ENCODE data around the gene MAMLD1.

The MAMLD1 gene

DNA sequence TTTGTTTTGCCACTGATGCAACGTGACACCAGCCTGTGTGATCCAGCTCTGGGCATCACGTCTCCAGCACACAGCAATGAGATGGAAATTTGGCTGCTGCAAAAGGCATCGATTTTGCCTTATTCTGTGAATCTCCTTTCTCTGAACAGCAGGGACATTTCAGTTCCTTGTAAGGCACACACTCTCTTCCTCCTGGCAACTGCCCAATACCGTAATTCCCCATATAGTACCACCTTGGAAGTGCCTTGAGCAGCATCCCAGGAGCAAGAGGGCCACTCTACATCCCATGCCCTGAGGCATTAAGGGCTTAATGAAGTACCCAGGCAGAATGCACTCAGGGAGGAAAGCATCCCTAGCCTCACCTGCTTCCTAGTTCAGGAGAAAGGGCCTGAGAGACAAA is 10.5 kb upstream of the MAMLD1 start:
- no peak for DNase-seq (ENCODE audit: low spot score)

DNA sequence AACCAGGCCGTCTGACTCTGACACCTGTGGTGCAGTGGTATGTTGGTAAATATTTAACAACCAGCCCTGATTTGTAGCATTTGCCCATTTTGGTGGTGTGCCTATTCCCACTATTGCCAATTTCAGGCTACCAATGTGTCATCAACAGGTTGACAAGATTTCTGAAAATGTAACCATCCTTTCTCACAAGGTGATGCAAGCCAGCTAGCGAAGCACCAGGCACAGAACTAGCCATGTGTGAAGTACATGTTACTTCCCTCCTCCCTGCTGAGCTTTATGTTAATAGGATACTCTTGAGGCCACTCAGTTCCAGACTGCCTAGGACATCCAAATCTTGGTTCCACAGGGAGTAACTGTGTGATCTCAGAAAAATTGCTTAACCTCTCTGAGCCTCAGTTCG is 7.2 kb upstream of the MAMLD1 start:
- DNase-seq (ENCODE audit: low spot score): no peak

DNA sequence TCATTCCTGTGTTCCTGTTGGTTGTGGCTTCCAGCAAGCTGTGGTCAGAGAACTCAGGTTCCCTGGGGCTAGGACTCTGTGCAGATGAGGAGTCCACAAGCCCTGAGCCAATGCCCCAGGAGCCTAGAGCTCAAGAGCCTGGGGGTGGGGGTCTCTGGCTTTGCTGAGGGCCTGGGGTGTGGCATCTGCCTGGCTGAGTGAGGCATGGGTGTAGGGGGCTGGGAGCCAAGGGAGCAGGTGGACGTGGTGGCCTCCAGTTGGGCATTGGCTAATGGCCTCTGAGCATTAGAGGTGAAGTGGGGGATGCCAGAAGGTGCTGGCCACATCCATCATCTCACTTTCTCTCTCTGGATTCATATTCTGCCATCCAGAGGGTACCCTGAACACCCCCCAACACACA is 5.3 kb upstream of the MAMLD1 start:
- no peak for DNase-seq (ENCODE audit: low spot score)

DNA sequence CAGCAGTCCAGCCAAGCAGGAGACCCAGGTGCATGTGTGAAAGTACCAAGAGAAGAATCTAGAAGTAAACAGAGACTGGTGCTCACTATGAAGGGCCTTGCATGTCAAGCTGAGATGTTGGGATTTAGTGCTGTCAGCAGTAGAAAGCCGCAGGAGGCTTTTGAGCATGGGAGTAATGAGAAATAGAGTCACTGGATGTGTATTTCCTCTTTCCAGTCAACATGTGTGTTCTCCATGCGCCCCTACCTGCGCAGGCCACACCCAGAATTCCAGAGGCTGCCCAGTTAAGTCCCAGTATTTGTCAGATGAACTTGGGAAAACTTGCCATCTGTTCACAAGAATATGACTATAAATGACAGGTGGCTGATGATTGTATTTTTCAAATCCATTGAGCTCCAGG is 4.5 kb upstream of the MAMLD1 start:
- no peak for DNase-seq (ENCODE audit: low spot score)

DNA sequence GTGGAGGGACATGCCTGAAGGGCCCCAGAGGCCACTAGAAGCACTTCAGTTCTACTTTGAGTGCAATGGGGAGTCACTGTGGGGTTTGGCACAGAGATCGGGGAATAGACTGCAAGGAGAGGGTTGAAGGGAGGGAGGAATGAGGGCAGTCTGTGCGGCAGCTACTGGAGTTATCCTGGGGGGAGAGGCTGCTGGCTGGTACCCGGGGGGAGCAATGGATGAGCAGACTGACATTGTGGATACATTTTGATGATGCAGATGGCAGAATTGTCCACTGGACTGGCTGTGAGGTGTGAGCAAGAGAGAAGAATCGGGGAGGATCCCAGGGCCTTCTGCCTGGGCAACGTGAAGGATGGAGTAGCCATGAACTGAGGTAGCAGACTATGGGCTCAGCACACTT is 2.8 kb upstream of the MAMLD1 start:
- no peak for DNase-seq (ENCODE audit: low spot score)

DNA sequence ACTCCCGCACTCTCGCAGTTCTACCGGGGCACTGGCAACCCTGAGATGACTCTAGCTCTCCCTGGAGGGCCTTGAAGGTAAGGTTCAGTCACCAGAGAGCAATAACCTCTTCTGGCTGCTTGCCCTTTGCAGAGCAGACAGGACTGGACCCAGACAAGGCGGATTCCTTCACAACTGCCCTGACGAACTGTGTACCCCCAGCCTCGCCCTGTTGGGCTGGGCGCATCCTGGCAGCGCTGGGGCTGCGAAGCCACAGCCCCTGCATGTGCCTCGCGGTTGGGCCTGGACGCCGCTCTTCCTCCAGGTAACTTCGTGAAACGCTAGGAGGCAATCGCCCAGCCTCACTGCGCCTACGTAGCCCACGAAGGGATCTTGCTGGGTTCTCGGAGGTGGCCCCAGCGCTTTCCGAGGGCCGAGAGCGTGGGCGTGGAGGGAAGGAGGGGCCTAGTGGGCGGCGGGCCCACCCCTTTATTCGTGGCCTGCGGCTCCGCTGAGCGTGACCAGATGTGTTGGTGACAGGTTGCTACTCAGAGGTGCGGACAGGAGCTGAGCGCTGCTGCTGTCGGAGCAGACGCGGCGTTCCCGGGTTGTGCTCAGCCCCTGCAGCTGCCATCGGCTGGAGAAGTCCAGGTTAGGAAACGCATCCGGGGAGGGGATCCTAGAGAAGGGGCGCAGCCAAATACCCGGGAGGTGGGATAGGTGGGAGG is 1.9 kb upstream of the MAMLD1 start:
- DNase-seq (ENCODE audit: low spot score): no peak

DNA sequence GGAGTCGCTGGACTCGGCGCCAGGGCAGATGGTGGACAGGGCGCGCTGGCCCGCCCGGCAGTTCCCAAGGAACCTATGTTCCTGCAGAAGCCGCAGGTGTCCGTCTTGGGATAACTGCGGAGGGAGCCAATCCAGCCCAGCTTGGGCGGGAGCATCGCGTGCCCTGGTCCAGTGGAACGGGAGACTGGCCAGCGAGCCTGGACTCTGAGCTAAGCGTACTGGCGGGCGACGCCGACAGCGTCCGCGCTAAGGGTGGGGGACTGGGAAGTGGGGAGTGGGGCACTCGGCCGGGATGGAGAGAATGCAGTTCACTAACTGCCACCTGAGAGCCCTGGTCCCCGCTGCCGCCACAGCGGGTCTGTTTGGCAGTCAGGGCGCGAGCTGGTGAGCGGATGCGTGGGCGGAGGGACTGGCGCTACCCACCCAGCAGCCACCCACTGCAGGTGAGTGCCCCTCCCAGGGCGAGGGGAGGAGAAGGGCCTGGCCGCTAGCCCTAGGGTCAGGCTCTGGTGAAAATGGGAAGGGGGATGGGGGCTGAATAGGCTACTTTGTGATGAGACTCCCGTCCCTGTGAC is 1.3 kb upstream of the MAMLD1 start:
- DNase-seq (ENCODE audit: low spot score): no peak

DNA sequence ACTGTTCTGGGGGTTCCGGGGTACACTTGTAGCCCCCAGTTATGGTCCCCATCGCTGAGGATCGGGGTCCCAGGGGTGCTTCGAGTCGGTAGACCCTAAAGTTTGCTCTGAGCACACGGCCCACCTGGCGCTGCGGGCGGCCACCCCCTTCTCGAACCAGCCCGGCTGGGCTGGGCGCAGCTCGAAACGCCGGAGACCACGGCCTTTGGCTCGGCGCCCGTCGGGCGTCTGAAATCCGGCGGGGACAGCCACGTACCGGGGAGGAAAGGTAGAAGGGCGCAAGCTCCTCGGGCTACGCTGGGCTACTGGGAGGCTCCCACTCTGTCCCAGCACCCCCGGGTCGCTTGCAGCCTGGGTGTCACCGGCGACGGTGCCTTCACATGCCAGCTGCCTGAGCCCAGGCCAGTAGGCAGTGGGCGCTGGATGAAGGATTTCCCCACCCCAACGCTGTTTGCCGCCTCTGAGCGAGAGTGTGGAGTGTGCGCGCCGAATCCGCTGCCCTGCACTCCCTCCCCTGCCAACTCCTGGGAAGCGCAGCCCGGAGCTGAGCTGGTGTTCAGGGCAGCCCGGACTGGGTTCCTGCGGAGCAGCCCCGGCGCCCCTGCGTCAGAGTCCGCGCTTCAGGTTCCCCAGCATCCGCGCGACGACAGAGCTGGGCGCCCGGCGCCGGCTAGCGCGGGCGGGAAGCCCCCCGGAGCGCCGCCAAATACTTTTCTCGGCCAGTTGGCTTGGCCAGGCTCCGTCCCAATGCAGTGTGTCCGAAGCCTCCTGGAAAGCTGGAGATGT is 637 bp downstream of the MAMLD1 start:
- no peak for DNase-seq (ENCODE audit: low spot score)

DNA sequence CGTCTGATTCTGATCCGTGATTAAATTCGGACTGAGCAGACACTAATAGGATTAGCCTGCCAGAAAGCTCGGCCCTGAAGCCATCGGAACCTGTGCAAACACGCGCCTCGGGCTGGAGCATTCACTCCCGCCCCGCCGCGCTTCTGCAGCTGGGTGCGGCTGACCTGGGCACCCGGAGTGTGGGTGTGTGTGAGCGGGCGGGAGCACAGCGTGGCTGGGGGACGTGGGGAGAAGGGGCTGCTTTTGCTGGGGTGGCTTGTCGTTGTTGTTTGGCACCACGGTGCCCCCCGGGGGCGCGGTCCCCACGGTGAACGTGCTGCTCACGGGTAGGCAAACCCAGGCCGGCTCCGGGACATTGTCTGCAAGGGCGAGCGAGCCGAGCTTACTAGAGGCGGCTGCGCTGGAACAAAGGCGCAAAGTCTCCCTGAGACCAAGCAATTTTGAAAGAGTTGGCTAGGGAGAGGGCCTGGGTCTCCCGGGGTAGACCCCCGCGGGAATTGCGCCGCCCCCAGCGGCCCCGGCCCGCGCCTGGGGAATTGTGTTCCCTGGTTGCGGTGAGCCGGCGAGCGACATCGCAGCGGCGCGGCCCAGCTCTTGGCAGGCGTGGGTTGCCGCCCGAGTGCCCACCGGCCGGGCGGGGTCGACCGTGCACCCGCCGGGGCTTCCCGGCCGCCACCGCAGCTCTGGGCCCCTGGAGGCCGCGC is 1.4 kb downstream of the MAMLD1 start:
- DNase-seq (ENCODE audit: low spot score): peak; percentile 8

DNA sequence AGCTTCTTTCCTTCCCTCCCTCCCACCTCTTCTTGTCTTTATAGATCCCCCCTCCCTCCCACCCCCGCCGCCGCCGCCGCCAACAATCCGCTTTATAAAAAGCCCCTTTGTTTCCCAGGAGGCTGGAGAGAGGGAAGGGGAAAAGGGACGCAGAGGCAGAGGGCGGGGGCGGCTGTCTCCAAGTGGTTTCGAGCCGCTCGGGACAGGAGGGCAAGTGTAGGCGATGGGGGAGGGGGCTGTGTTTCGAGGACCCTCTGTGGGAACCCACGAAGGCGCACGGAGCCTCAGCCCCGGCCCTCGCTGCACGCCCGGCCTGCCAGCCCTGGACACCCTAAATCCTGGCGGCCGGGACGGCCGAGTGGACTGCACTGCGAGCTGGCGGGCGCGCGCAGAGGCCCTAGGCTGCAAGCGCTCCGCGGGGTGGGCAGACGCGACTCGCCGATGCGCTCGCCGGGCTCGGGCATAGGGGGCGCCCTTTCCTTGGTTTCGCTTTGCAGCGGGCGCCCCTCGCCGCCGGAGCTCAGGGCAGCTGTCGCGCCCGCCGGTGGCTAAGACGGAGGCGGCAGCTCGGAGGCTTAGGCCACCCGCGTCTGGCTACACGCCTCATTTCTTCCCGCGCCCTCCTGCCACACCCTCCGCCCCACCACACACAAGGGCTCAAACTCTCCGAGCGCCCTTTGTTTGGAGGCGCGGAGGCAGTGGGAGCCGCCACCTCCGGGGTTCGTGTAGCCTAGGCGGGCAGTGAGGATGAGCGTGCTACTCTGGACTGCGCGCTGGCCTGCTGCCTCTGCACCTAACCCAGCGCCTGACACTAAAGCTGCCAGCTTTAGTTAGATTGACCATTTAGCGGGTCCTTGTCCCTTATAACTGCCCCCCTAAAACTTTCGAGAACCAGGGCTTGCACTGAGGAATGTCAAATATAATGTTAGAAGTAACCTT is 2.2 kb downstream of the MAMLD1 start:
- DNase-seq (ENCODE audit: low spot score): peak; percentile 59

DNA sequence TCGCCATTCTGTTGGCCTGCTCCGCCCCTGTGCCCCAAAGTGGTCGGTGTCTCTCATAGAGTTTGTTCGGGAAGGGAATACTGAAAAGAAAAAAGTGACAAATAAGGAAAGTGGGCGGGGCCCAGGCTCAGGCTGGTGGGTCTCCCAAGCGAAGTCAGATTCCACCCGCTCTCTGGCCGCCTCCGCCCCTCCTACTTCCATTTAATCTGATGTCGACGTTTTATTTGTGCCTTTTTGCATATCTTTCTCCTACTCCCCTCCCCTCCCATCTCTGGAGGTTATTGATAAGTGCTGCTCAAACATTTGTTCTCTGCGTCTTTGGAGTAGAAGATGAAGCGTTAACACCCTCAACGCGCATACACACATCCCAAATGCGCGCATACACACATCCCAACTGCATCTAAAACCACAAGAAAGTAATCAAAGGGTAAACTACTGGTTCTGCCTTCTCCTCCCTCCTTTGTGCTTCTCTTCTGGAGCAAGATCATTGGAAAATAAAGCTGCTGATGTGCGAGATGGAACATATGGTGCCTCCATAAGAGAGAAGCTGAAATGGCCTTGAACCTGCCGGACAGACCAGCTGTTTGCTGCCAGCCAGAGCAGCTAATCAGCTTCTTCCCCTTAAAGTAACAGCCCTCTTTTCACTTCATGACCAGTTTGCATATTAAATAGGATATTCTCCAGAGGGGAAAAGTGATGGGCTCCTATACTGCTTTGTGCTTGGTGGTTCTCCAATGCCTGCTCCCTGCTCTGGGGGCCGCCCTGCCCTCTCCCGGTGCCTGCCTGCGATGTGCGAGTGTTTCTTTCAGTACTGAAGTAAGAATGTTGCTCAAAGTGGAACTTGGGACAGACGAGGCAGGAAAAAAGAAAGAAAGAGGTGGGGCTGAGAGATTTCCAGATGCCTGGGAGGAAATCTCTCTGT is 3.1 kb downstream of the MAMLD1 start:
- DNase-seq (ENCODE audit: low spot score): peak; percentile 70

DNA sequence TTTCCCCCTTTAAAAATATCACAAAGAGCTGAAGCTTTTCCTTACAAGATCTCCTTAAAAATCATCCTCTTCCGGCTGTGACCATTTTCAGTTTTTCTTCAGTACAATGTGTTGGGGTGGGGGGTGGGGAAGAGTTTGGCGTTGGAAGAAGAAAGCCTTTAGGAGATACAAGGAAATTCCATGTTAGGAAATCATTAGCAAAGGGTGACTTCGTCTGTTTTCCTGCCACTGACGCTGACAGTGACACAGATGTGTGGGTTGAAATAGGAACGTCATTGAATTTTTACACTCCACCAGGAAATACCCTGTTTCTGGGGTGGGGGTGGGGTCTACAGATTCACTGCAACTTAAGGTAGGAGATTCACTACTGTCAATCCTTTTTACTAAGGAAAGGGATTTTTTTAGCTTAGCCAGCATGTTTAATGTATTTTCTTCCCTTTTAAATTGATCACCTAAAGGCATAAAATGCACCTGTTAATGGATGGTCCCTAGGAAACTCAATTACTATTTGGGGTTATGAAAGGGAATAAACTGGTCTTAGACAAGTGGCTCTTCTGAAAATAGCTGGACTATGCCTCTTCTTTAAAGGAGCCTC is 3.9 kb downstream of the MAMLD1 start:
- no peak for DNase-seq (ENCODE audit: low spot score)

DNA sequence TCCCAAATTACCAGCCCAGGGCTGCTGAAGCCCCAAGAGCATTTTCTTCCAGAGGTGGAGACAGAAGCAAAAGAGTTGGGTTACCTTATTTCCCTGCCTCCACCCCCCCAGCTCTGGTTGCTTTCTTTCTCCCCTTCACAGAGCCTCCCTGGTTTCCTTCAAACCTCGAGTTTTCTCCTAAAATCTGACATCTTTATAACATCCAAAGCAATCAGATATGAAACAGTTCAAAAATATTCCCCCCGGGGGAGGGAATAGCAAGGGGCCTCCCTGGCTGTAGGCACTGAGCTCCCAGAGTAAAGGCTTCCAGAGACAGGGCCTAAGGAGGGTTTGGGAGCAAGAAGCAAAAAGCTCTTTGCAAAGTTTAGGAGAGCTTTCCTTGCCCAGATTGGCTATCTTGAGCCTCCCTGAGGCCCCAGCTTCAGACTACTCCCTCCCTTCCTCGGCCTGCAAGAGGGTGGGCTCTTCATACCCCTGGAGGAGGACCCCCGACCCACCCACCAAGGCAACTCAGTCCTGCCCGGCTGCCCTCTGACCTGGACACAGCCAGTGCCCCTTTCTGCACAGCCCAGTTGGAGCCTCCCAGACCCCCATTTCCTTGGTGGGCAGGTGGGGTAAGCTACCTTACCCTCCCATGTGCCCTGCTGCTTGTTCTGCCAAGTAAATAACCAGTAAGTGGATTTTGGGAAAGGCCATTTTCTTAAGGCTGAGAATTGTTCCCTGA is 7.6 kb downstream of the MAMLD1 start:
- DNase-seq (ENCODE audit: low spot score): no peak

DNA sequence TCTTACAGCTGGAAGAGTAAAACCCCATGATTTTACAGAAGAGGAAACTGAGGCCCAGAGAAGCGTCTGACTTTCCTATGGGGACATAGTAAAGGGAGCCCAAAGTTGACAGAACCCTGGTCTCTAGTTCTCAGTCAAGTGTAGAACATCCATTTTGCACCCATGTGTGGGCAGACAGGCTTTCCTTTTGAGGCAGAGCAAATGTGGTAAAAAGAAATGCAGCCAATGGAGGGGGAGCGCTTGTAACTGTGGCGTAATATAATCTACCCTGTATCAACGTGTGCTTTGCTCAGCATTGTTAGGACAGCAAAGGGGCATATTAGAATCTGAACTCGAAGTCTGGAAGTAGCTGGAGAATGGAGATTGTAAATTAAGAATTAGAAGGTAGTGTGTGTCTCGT is 8.8 kb downstream of the MAMLD1 start:
- DNase-seq (ENCODE audit: low spot score): no peak

DNA sequence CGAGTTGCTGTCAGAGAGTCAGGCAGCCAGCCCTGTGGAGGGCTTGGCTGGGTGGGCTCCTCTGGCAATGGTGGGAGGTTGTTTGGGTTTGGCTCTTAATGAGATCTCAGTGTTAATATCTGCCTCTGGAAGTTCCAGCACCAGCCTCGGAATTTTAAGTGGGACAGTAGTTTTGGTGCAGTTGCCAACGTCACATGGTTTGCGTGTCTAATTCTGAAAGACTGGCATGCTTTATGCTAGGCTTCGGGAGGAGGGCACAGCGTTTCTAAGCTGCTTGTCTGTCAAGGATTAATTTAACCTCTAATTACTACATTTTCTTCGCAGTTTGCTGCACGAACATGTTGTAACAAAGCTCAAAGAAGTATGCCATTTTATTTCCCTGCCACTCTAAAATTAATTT is 9.2 kb downstream of the MAMLD1 start:
- DNase-seq (ENCODE audit: low spot score): no peak

DNA sequence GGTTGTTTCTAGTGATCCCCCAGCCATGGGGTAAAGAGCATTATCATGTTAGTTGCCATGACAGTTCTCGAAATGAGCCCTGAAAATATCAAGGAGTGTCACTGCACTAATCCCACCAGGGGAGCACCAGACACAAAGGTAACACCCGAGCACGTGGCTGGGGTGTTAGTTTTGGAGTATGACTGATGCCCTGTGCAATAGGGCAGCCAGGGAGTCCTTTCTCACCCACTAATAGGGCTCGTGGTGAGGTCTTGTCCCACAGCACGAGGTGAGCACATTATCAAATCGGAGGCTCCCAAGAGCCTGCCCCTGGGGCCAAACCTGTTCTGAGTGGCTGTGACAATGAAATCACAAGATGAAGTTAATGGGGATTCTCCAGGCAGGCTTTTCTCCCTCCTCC is 9.6 kb downstream of the MAMLD1 start:
- DNase-seq (ENCODE audit: low spot score): no peak

DNA sequence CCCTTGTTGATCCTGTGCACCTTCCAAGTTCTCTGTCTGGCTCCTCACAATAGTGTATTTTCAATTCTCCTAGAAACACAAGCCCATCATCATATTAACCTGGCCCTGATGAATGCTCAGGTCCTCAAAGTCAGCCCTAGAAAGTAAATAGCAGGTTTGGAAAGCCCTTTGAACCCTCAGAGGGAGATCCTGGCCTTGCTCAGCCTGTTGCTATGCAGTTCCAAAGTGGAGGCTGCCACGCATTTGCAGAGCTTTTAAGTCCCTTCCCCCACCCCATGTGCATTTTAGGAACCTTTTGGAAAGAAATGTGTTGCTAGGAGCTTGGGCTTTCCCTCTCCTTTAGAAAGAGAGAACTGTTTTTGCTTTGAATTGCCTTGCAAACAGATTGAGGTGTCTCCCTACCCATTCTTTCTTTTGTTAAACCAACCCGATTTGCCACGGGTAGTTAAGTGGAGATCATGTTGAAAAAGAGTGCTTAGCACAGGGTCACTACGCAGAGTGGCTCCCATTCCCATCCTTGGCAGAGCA is 12.2 kb downstream of the MAMLD1 start:
- no peak for DNase-seq (ENCODE audit: low spot score)

DNA sequence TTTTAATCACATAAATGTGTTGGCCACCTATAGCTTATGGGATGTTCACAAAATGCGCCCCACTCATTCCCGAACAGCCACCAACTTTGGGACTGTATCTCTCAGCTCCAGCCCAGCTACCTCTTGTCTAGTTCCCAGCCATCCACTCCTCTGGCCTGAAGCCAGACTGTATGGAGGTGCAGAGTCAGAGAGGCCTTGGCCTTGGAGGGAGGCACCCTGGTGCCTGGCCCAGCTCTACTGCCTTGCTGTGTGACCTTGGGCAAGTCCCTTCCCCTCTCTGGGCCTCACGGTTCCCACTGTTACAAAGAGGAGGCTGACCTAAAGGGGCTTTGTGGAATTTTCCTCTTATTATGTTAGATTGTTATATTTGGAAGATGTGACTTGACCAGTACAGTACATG is 13.9 kb downstream of the MAMLD1 start:
- DNase-seq (ENCODE audit: low spot score): peak; percentile 53

DNA sequence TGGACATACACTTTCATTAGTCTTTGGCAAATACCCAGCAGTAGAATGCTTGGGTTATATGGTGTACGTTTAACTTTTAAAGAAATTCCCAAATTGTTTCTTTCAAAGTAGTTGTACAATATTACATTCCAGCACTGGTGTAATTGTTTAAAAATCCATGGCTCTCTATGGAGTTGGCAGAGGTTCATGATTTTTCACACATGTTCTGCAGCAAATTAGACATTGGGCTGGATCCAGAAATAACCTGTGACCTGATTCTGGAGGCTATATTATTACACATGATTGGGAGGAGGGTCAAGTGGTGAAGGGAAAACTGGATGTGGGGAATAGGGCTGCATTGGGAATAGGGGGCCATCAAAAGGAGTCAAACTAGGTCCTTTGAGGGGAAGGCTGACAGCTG is 41.9 kb downstream of the MAMLD1 start:
- no peak for DNase-seq (ENCODE audit: low spot score)
